AG04450 (cell line): Measurements from ENCODE around the gene SMPD3. TPM values are rescaled to one million over a fixed set of nuclear protein-coding genes. Genes with fewer than 3 reads are reported as not detected.

Experiments
- CTCF ChIA-PET: fragments of 300-600, 350-600 bp; formaldehyde crosslinking; extraction: SDS; loops from one replicate; lab custom pipeline; 2022; ENCODE audit warnings: antibody characterized with exemption, inconsistent platforms; lab: Charles Lee
- POLR2A ChIA-PET: fragments of 350-600 bp; formaldehyde crosslinking; extraction: SDS; loops from one replicate; lab custom pipeline; 2021; ENCODE audit warnings: antibody characterized with exemption, inconsistent platforms; lab: Yijun Ruan, JAX
- DNase-seq: peaks from one replicate; pipeline ENCODE4 v3.0.0-alpha.2; 2011; ENCODE audit warnings: low read depth, low spot score
- H3K27ac ChIP-seq: one replicate; pipeline ENCODE4 v1.5.1; 2012; ENCODE audit warnings: low read depth, low read length, control low read depth
- H3K27me3 ChIP-seq: one replicate; pipeline ENCODE4 v1.6.0; 2012; ENCODE audit warnings: low read length; ENCODE audit not compliant: control insufficient read depth, insufficient read depth
- H3K4me3 ChIP-seq: 2 replicates; pipeline ENCODE4 v1.5.1; 2011; ENCODE audit warnings: mild to moderate bottlenecking, low read depth, low read length, control low read depth
- H3K9me3 ChIP-seq: 2 replicates; pipeline ENCODE4 v1.5.1; 2012; ENCODE audit warnings: low read length; ENCODE audit not compliant: control insufficient read depth, insufficient read depth
- polyA plus RNA-seq: library from polyadenylated mRNA; depleted of rRNA; stranded (reverse); fragments of >200 nt; gene quantifications from 2 replicates; pipeline ENCODE4 v1.2.3, GENCODE V29; 2011
- TF ChIP-seq, protein P1 (sequence below): IDR thresholded peaks from 2 replicates; pipeline ENCODE4 v1.5.1; 2011; ENCODE audit warnings: low read depth, low read length, control low read depth, inconsistent platforms

Gene SMPD3
- polyA plus RNA-seq, 1 experiment, result not detected

GRCh38 chr16:68458551-68458950 is 10.2 kb upstream of the SMPD3 start:
- peaks cover 4% of the 10 kb centered on the region for H3K27me3 ChIP-seq
- DNase-seq, result no peak
- POLR2A ChIA-PET, result no interaction called here
- H3K27ac ChIP-seq, result no peak overlapping the region
- TF ChIP-seq, protein P1, sequence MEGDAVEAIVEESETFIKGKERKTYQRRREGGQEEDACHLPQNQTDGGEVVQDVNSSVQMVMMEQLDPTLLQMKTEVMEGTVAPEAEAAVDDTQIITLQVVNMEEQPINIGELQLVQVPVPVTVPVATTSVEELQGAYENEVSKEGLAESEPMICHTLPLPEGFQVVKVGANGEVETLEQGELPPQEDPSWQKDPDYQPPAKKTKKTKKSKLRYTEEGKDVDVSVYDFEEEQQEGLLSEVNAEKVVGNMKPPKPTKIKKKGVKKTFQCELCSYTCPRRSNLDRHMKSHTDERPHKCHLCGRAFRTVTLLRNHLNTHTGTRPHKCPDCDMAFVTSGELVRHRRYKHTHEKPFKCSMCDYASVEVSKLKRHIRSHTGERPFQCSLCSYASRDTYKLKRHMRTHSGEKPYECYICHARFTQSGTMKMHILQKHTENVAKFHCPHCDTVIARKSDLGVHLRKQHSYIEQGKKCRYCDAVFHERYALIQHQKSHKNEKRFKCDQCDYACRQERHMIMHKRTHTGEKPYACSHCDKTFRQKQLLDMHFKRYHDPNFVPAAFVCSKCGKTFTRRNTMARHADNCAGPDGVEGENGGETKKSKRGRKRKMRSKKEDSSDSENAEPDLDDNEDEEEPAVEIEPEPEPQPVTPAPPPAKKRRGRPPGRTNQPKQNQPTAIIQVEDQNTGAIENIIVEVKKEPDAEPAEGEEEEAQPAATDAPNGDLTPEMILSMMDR, result no peak
- CTCF ChIA-PET, result interaction anchor here (0.6 kb wide), 1 partner anchor 95 kb away, joined by 3 read pairs; no protein-coding TSS in a partner anchor
- H3K4me3 ChIP-seq, result no peak overlapping the region
- no peaks in the 10 kb centered on the region for H3K9me3 ChIP-seq

- H3K4me3 ChIP-seq, result no peak overlapping the region
- H3K27ac ChIP-seq, result no peak overlapping the region
- TF ChIP-seq, protein P1, result no peak
- H3K9me3 ChIP-seq, result no peaks in the 10 kb centered on the region
- DNase-seq, result no peak
- ChIA-PET POLR2A (no interaction called here), CTCF (no interaction called here)
- H3K27me3 ChIP-seq, result peaks cover 4% of the 10 kb centered on the region
Measured at GRCh38 chr16:68458101-68458500, 9.8 kb upstream of the SMPD3 start.

- H3K27me3 ChIP-seq, result peaks cover 3% of the 10 kb centered on the region
- DNase-seq, result no peak
- no peaks in the 10 kb centered on the region for H3K9me3 ChIP-seq
- no peak overlapping the region for H3K27ac ChIP-seq
- ChIA-PET CTCF (interaction anchor here (0.7 kb wide), 1 partner anchor 12 kb away, joined by 5 read pairs; no protein-coding TSS in a partner anchor), POLR2A (no interaction called here)
- TF ChIP-seq, protein P1, result no peak
- H3K4me3 ChIP-seq, result no peak overlapping the region
Measured at GRCh38 chr16:68455631-68456030, 7.3 kb upstream of the SMPD3 start.

DNA sequence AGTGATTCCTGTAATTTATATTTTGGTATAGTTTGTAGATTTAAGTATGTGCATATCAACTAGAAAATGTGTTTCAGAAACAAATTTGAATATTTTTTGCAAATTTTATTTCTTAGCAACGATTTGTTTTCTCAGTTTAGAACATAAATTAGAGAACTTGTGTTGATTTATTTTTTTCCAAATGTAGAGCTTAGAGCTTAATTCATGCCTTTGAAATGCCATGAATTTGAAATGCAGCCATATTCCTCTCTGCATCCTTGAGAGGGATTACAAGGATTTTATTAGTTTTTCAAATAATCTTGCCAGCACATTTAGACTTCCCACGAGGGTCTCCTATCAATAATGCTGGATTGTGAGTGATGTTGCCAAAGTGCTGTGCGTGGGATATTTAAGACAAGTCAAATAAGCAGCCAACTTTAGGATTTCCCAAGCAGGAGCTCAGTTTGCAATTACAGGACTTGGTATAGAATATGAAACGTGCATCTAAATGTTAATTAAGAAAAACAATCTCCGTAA is 6.7 kb upstream of the SMPD3 start:
- H3K9me3 ChIP-seq, result no peaks in the 10 kb centered on the region
- TF ChIP-seq, protein P1, result no peak
- H3K27ac ChIP-seq, result no peak overlapping the region
- H3K27me3 ChIP-seq, result no peaks in the 10 kb centered on the region
- no peak for DNase-seq
- POLR2A ChIA-PET, result no interaction called here
- CTCF ChIA-PET, result no interaction called here
- no peak overlapping the region for H3K4me3 ChIP-seq

DNA sequence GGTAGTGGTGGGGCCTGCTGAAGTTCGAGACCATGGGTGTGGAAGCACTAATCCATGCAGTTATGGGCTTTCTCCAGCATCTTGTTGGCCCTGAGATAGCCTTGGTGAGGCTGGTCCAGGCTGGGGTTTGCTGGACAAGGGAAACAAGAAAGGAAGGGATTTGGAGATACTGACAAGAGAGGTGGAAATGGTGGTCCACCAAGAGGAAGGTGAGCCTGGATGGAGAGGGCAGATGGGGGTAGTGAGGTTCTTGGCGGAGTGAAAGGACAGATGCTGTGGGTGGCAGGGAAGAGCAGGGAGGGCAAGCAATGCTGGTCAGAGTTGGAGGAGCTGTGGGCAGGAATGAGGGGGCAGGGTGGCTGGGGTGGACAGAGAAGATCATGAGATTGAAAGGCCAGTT is 5.5 kb upstream of the SMPD3 start:
- POLR2A ChIA-PET, result no interaction called here
- CTCF ChIA-PET, result no interaction called here
- Histone ChIP-seq H3K27me3 (no peaks in the 10 kb centered on the region), H3K4me3 (no peak overlapping the region), H3K27ac (no peak overlapping the region), H3K9me3 (peaks cover 1% of the 10 kb centered on the region; the same call in 1 of the 2 replicates)
- TF ChIP-seq, protein P1, result no peak
- no peak for DNase-seq
